ENCODE data around the gene MAP3K14. TPM values are rescaled to one million over a fixed set of nuclear protein-coding genes. Genes with fewer than 3 reads are reported as not detected.
A peak's percentile ranks its signal among the peaks of the same experiment; 100 is the strongest.

The MAP3K14 gene
- total RNA-seq, 1 experiment from 2014 or later: 58.3 TPM

DNA sequence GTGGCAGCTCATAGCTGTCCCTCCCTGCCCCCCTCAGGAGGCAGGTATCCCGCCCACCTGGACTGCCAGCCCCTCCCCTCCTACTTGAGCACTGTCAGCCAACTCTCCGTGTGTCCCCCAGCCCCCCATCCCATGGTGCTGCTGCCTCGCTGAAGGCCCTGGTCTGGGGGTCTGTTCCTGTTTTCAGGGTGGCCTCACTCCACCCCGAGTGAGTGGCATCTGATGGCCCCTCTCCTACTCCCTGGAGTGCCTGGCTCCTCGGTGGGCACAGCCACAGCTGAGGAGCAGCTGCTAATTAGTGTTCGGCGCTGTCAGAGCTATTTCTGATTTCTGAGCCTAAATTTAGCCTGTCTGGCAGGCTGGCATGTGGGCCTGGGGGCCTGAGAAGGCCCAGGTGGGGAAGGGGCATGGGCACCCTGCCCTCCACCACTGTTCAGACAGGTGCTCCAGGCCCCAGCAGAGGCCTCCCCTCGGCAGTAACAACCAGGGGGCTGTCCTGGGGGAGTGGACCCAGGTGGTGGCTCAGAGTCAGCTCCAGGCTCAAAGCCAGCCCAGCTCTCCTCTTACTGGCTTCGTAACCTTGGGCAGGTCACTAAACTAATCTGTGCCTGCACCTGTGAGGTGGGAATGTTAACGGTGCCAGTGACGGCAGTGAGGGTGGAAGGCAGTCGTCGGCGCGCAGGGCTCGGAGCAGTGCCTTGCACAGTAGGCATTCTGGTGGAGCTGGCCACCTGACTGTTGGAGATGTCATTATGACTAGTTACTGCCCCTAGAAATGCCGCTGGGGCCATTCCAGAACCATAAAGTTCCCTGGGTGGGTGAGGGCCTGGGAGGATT, 88.7 kb downstream of the MAP3K14 start:
- Histone ChIP-seq H3K27me3 (ENCODE audit: insufficient read depth, low read depth) (no peaks in the 10 kb centered on the region), H3K27ac (peak overlapping the region; percentile 22; the same call in 1 of the 2 replicates), H3K9me2 (ENCODE audit: insufficient read depth) (no peaks in the 10 kb centered on the region), H2AFZ (no peak overlapping the region), H3K4me2 (peak overlapping the region; percentile 70), H4K20me1 (ENCODE audit: insufficient read depth) (no peaks in the 10 kb centered on the region), H3K9me3 (ENCODE audit: insufficient read depth, low read depth) (no peaks in the 10 kb centered on the region), H3K79me2 (ENCODE audit: low read depth) (peaks cover 7% of the 10 kb centered on the region; the same call in 1 of the 2 replicates), H3K4me3 (no peak overlapping the region), H3K4me1 (replicated peaks; ENCODE audit: insufficient read depth) (peaks cover 55% of the 10 kb centered on the region), H3F3A (ENCODE audit: insufficient read depth, low read depth) (peaks cover 39% of the 10 kb centered on the region; the same call in 1 of the 2 replicates), H3K36me3 (ENCODE audit: low read depth) (no peaks in the 10 kb centered on the region)
- no TSS peak for BruUV-seq (replicated peaks)
- no peak for DNase-seq
- CTCF ChIA-PET: interaction anchor here (0.5 to 5.4 kb wide), 6 partner anchors 8 to 93 kb away, joined by 3 to 31 read pairs (median 4); partner anchors contain the start of gene ACBD4
- TF ChIP-seq EZH2 (IDR thresholded peaks at IDR 0.05; ENCODE audit: low read depth): no peak
- TF ChIP-seq, protein P1, sequence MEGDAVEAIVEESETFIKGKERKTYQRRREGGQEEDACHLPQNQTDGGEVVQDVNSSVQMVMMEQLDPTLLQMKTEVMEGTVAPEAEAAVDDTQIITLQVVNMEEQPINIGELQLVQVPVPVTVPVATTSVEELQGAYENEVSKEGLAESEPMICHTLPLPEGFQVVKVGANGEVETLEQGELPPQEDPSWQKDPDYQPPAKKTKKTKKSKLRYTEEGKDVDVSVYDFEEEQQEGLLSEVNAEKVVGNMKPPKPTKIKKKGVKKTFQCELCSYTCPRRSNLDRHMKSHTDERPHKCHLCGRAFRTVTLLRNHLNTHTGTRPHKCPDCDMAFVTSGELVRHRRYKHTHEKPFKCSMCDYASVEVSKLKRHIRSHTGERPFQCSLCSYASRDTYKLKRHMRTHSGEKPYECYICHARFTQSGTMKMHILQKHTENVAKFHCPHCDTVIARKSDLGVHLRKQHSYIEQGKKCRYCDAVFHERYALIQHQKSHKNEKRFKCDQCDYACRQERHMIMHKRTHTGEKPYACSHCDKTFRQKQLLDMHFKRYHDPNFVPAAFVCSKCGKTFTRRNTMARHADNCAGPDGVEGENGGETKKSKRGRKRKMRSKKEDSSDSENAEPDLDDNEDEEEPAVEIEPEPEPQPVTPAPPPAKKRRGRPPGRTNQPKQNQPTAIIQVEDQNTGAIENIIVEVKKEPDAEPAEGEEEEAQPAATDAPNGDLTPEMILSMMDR (conservative IDR thresholded peaks at IDR 0.05): no peak
- intact Hi-C loops (cut with micrococcal nuclease; ENCODE audit: unreplicated experiment): no loop called here
- POLR2A ChIA-PET (ENCODE audit: unreplicated experiment): no interaction called here

DNA sequence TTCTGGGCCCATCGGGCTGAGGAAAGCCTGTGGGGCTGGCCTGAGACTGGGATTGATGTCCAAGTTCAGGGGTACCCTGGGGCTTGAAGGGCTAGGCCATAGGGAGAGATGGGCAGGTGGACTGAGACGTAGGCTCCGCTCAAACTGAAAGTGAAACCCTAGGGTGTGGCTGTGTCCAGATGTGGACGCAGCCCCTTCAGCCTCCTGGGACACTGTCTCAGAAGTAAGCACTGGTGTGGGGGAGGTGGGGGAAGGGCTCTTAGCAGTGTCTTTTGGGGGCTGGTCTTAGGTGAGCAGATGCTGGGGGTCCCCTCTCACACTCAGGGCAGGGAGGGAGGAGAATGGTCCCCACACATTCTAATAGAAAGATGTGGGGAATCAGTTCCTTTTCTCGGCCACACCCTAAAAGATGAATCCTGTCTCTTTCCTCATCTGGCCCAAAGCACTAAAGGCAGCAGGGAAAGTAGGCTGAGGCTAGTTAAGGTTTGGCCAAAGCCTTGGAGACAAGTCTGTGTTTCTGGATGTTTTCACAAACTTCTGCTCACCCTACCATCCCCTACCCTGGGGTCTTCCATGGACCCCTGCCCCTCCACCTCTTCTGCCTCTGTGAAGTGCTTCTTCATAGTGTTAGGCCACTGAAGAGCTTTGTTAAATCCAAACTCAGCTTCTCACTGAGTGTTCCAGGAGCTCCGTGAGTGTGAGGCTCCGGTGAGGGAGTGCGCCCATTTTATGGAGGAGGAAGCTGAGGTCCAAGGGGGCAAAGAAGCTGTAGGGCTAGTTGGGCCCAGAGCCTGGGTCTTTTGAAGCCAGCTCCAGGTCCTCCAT, 89.5 kb downstream of the MAP3K14 start:
- peaks cover 7% of the 10 kb centered on the region; the same call in 1 of the 2 replicates for H3K79me2 ChIP-seq (ENCODE audit: low read depth)
- no peaks in the 10 kb centered on the region for H3K27me3 ChIP-seq (ENCODE audit: insufficient read depth, low read depth)
- no peaks in the 10 kb centered on the region for H3K9me3 ChIP-seq (ENCODE audit: insufficient read depth, low read depth)
- H3K27ac ChIP-seq: no peak overlapping the region
- no peak overlapping the region for H2AFZ ChIP-seq
- H3F3A ChIP-seq (ENCODE audit: insufficient read depth, low read depth): peaks cover 39% of the 10 kb centered on the region; the same call in 1 of the 2 replicates
- H3K4me1 ChIP-seq (replicated peaks; ENCODE audit: insufficient read depth): peaks cover 58% of the 10 kb centered on the region
- H3K4me2 ChIP-seq: no peak overlapping the region
- TF ChIP-seq, protein P1 (conservative IDR thresholded peaks at IDR 0.05): no peak
- BruUV-seq (replicated peaks): no TSS peak
- no peaks in the 10 kb centered on the region for H3K9me2 ChIP-seq (ENCODE audit: insufficient read depth)
- no peaks in the 10 kb centered on the region for H3K36me3 ChIP-seq (ENCODE audit: low read depth)
- ChIA-PET CTCF (interaction anchor here (0.5 to 5.4 kb wide), 4 partner anchors 51 to 92 kb away, joined by 3 to 31 read pairs (median 4); partner anchors contain the start of gene ACBD4), POLR2A (ENCODE audit: unreplicated experiment) (no interaction called here)
- no peaks in the 10 kb centered on the region for H4K20me1 ChIP-seq (ENCODE audit: insufficient read depth)
- intact Hi-C loops (cut with micrococcal nuclease; ENCODE audit: unreplicated experiment): no loop called here
- no peak overlapping the region for H3K4me3 ChIP-seq
- no peak for DNase-seq

DNA sequence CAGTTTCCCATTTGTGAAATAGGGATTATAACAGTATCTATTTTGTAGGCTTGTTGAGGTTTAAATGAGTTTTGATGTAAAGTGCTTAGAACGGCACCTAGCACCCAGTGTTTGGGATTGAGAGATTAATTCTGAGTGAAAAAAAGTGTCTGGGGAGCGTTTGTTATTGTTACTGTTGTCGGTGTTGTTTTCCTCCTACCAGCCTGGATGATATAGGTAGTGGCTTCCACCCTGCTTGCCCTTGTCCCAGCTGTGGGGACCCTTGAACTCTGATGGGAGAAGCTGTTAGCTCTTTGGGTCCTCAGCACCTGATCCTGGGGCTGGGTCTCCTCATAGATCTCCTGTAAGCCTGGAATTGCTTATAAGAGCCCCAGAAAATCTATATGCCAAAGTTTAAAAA, 90.2 kb downstream of the MAP3K14 start:
- H3K27ac ChIP-seq: no peak overlapping the region
- TF ChIP-seq, protein P1 (conservative IDR thresholded peaks at IDR 0.05): no peak
- H3K36me3 ChIP-seq (ENCODE audit: low read depth): no peaks in the 10 kb centered on the region
- DNase-seq: no peak
- H3K4me3 ChIP-seq: no peak overlapping the region
- H3K27me3 ChIP-seq (ENCODE audit: insufficient read depth, low read depth): no peaks in the 10 kb centered on the region
- H2AFZ ChIP-seq: no peak overlapping the region
- no peak overlapping the region for H3K4me2 ChIP-seq
- peaks cover 39% of the 10 kb centered on the region; the same call in 1 of the 2 replicates for H3F3A ChIP-seq (ENCODE audit: insufficient read depth, low read depth)
- ChIA-PET POLR2A (ENCODE audit: unreplicated experiment) (no interaction called here), CTCF (interaction anchor here (1.7 kb wide), 1 partner anchor 91 kb away, joined by 6 read pairs; the partner anchor contains the start of gene ACBD4)
- intact Hi-C loops (cut with micrococcal nuclease; ENCODE audit: unreplicated experiment): no loop called here
- peaks cover 7% of the 10 kb centered on the region; the same call in 1 of the 2 replicates for H3K79me2 ChIP-seq (ENCODE audit: low read depth)
- no peaks in the 10 kb centered on the region for H3K9me3 ChIP-seq (ENCODE audit: insufficient read depth, low read depth)
- no peaks in the 10 kb centered on the region for H4K20me1 ChIP-seq (ENCODE audit: insufficient read depth)
- H3K4me1 ChIP-seq (replicated peaks; ENCODE audit: insufficient read depth): peaks cover 56% of the 10 kb centered on the region
- no peaks in the 10 kb centered on the region for H3K9me2 ChIP-seq (ENCODE audit: insufficient read depth)
- BruUV-seq (replicated peaks): no TSS peak
